Measurements from ENCODE around the gene ABHD8.
A peak's percentile ranks its signal among the peaks of the same experiment; 100 is the strongest.

Gene ABHD8

DNA sequence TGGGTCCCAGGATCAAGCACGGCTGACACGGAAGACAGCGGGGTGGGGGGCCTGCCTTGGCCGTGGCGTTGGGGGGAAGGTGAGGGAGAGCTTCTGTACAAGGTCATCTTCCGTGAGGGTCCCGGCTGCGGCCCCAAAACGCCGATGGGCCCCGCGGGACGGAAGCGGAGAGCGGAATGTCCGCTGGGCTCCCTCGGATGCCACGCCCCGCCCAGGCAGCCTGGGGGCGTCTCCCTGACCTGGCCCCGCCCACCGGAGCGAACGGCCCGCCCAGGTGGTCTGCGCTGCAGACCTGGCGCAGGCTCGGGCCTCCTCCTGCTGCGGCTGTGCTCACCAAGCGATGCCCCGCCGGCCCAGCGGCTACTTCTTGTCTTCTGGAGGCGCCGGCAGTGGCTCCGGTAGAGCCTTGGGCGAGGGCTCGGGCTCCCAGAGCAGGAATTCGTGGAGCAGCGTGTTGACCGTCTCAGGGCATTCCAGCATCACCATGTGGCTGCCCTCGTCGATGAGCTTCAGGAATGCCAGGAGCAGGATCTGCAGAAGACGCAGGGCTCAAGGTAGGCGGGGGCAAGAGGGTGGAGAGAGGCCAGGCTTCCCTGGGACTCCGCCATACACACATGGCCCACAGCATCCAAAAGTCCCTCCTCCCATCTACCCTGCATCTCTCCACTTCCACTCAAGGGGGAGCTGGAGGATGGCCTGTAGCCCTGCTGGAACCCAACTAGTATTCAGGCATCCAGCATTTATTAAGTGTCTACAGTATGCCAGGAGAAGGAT is 10.7 kb downstream of the ABHD8 start:
- Histone ChIP-seq H3K9ac (ENCODE audit: low read length) (peak overlapping the region; percentile 74), H2AFZ (ENCODE audit: low read length) (no peak overlapping the region), H3K4me3 (ENCODE audit: low read depth, low read length, poor library complexity, severe bottlenecking) (peak overlapping the region; percentile 74), H3K9me2 (ENCODE audit: low read depth, low read length) (no peaks in the 10 kb centered on the region), H3K27me3 (ENCODE audit: insufficient read depth, low read length) (no peaks in the 10 kb centered on the region), H3K79me2 (ENCODE audit: insufficient read depth, low read length) (no peaks in the 10 kb centered on the region), H3K36me3 (ENCODE audit: insufficient read depth, low read length) (peaks cover 21% of the 10 kb centered on the region), H3K27ac (ENCODE audit: low read depth, low read length, poor library complexity, severe bottlenecking) (peak overlapping the region; percentile 70), H3K4me2 (ENCODE audit: low read length) (peak overlapping the region; percentile 84), H3K4me1 (ENCODE audit: insufficient read depth, low read length, severe bottlenecking) (peaks cover 24% of the 10 kb centered on the region), H4K20me1 (ENCODE audit: insufficient read depth, low read length) (no peaks in the 10 kb centered on the region), H3K9me3 (ENCODE audit: low read length) (no peaks in the 10 kb centered on the region), H3F3A (ENCODE audit: insufficient read depth, low read length) (peaks cover 3% of the 10 kb centered on the region; the same call in 1 of the 2 replicates)
- no peak for TF ChIP-seq EZH2 (IDR thresholded peaks at IDR 0.05; ENCODE audit: borderline replicate concordance, low read length)
- TF ChIP-seq, protein P1, sequence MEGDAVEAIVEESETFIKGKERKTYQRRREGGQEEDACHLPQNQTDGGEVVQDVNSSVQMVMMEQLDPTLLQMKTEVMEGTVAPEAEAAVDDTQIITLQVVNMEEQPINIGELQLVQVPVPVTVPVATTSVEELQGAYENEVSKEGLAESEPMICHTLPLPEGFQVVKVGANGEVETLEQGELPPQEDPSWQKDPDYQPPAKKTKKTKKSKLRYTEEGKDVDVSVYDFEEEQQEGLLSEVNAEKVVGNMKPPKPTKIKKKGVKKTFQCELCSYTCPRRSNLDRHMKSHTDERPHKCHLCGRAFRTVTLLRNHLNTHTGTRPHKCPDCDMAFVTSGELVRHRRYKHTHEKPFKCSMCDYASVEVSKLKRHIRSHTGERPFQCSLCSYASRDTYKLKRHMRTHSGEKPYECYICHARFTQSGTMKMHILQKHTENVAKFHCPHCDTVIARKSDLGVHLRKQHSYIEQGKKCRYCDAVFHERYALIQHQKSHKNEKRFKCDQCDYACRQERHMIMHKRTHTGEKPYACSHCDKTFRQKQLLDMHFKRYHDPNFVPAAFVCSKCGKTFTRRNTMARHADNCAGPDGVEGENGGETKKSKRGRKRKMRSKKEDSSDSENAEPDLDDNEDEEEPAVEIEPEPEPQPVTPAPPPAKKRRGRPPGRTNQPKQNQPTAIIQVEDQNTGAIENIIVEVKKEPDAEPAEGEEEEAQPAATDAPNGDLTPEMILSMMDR (IDR thresholded peaks at IDR 0.05; ENCODE audit: low read length), result peak; percentile 75

DNA sequence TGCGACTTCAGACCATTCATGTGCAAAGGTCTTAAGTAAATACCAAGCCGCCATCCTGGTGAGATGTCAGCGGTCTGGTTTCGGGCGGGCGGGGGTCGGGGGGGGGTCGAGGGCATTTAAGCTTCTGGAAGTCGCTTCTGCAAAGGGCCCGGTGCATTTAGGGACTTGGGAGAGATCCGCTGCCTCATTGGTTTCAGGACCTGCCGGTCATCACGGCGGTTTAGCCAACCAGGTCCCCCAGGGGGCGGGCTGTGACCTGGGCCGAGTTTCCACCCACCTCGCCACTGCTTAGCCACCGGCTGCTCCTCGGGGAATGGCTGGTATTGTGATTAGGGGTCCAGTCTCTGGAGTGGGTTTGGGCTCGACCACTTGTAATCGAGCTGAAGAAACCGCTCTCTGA is 13.7 kb downstream of the ABHD8 start:
- no peaks in the 10 kb centered on the region for H3K27me3 ChIP-seq (ENCODE audit: insufficient read depth, low read length)
- H3K36me3 ChIP-seq (ENCODE audit: insufficient read depth, low read length), result peaks cover 29% of the 10 kb centered on the region
- H4K20me1 ChIP-seq (ENCODE audit: insufficient read depth, low read length), result no peaks in the 10 kb centered on the region
- H2AFZ ChIP-seq (ENCODE audit: low read length), result no peak overlapping the region
- no peaks in the 10 kb centered on the region for H3K9me2 ChIP-seq (ENCODE audit: low read depth, low read length)
- no peak overlapping the region for H3K4me2 ChIP-seq (ENCODE audit: low read length)
- H3K79me2 ChIP-seq (ENCODE audit: insufficient read depth, low read length), result no peaks in the 10 kb centered on the region
- H3K9me3 ChIP-seq (ENCODE audit: low read length), result no peaks in the 10 kb centered on the region
- no peak overlapping the region for H3K4me3 ChIP-seq (ENCODE audit: low read depth, low read length, poor library complexity, severe bottlenecking)
- peaks cover 3% of the 10 kb centered on the region; the same call in 1 of the 2 replicates for H3F3A ChIP-seq (ENCODE audit: insufficient read depth, low read length)
- H3K9ac ChIP-seq (ENCODE audit: low read length), result no peak overlapping the region
- H3K4me1 ChIP-seq (ENCODE audit: insufficient read depth, low read length, severe bottlenecking), result peaks cover 22% of the 10 kb centered on the region
- no peak overlapping the region for H3K27ac ChIP-seq (ENCODE audit: low read depth, low read length, poor library complexity, severe bottlenecking)
- TF ChIP-seq, protein P1 (IDR thresholded peaks at IDR 0.05; ENCODE audit: low read length), result no peak
- no peak for TF ChIP-seq EZH2 (IDR thresholded peaks at IDR 0.05; ENCODE audit: borderline replicate concordance, low read length)

DNA sequence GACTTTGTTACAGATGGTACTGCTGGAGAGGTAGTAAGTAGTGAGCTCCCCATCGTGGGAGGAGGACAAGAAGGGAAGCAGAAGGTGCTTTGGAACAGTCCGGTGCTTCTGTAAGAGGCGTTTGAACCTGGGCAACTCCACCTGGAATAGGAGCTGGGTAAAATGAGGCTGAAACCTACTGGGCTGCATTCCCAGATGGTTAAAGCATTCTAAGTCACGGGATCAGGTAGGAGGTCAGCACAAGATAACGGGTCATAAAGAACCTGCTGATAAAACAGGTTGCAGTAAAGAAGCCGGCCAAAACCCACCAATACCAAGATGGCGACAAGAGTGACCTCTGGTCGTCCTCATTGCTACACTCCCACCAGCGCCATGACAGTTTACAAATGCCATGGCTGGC is 16.5 kb downstream of the ABHD8 start:
- no peak overlapping the region for H3K4me2 ChIP-seq (ENCODE audit: low read length)
- H3F3A ChIP-seq (ENCODE audit: insufficient read depth, low read length), result peaks cover 3% of the 10 kb centered on the region; the same call in 1 of the 2 replicates
- no peak overlapping the region for H3K4me3 ChIP-seq (ENCODE audit: low read depth, low read length, poor library complexity, severe bottlenecking)
- H3K4me1 ChIP-seq (ENCODE audit: insufficient read depth, low read length, severe bottlenecking), result peaks cover 8% of the 10 kb centered on the region
- H2AFZ ChIP-seq (ENCODE audit: low read length), result no peak overlapping the region
- H3K9me2 ChIP-seq (ENCODE audit: low read depth, low read length), result no peaks in the 10 kb centered on the region
- TF ChIP-seq, protein P1 (IDR thresholded peaks at IDR 0.05; ENCODE audit: low read length), result no peak
- TF ChIP-seq EZH2 (IDR thresholded peaks at IDR 0.05; ENCODE audit: borderline replicate concordance, low read length), result no peak
- H3K27ac ChIP-seq (ENCODE audit: low read depth, low read length, poor library complexity, severe bottlenecking), result no peak overlapping the region
- no peaks in the 10 kb centered on the region for H3K27me3 ChIP-seq (ENCODE audit: insufficient read depth, low read length)
- H3K79me2 ChIP-seq (ENCODE audit: insufficient read depth, low read length), result no peaks in the 10 kb centered on the region
- no peaks in the 10 kb centered on the region for H3K9me3 ChIP-seq (ENCODE audit: low read length)
- no peaks in the 10 kb centered on the region for H4K20me1 ChIP-seq (ENCODE audit: insufficient read depth, low read length)
- H3K36me3 ChIP-seq (ENCODE audit: insufficient read depth, low read length), result peaks cover 43% of the 10 kb centered on the region
- H3K9ac ChIP-seq (ENCODE audit: low read length), result no peak overlapping the region

Data from OCI-LY1 (cell line).